Thyroid gland (tissue), 4 donors: ENCODE data around the gene DIAPH1.

Source experiments
- CTCF ChIP-seq, 6 experiments: fragments of 200-600 bp in 3 of 6; fragments of 450-650 bp in 3 of 6; sonication (generic) in 3 of 6; IDR thresholded peaks; one replicate each; pipeline ENCODE4 v1.5.1; 2016 to 2019; ENCODE audit warnings: antibody characterized with exemption in 6 of 6, mild to moderate bottlenecking in 2 of 6, inconsistent platforms in 1 of 6, moderate library complexity in 1 of 6
- POLR2A ChIP-seq, 2 donors: fragments of 450-650 bp; IDR thresholded peaks; one replicate each; pipeline ENCODE4 v1.6.1; 2017; ENCODE audit warnings: antibody characterized with exemption in 2 of 2, mild to moderate bottlenecking in 2 of 2, moderate library complexity in 1 of 2

- TF ChIP-seq POLR2A (IDR thresholded peaks at IDR 0.05), result no peak
- no peak for TF ChIP-seq CTCF (IDR thresholded peaks at IDR 0.05)
Measured at GRCh38 chr5:141649056-141649688, 30.4 kb upstream of the DIAPH1 start.
